ENCODE measurements around the gene BCORL1.

Gene BCORL1

DNA sequence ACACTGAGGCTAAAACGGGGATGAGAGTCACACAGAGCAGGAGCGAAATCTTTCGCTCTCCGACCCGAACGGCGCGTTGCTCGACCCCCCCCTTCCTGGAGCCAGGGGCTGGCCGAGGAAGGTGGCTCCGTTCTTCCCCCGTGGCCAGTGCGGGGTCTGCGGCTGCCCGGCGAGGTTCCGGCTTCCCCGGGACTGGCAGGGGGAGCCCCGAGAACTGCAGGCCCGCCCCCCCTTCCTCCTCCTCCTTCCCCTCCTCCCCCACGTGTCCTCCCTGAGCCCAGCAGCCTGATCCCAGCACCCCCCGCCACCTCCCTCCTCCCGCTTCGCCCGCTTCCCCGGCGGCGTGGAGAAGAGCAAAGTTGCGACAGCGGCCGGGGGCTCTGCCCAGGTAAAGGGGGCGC lies 2.4 kb upstream of the BCORL1 start:
- no peaks in the 10 kb centered on the region for H3K36me3 ChIP-seq
- peak in 1 of 2 donors; percentile 71 for DNase-seq
- H3K4me1 ChIP-seq = peaks cover 0 to 7% (median 3%) of the 10 kb centered on the region in 4 donors
- no peak for TF ChIP-seq CTCF (IDR thresholded peaks at IDR 0.05)
- H3K27me3 ChIP-seq = no peaks in the 10 kb centered on the region
- H3K27ac ChIP-seq = peak overlapping the region; percentile 82 to 90
- no peak overlapping the region for H3K4me3 ChIP-seq
- no peaks in the 10 kb centered on the region for H3K9me3 ChIP-seq
- intact Hi-C loops (cut with DNase I; ENCODE audit: low total_unique reads) = no loop called here

DNA sequence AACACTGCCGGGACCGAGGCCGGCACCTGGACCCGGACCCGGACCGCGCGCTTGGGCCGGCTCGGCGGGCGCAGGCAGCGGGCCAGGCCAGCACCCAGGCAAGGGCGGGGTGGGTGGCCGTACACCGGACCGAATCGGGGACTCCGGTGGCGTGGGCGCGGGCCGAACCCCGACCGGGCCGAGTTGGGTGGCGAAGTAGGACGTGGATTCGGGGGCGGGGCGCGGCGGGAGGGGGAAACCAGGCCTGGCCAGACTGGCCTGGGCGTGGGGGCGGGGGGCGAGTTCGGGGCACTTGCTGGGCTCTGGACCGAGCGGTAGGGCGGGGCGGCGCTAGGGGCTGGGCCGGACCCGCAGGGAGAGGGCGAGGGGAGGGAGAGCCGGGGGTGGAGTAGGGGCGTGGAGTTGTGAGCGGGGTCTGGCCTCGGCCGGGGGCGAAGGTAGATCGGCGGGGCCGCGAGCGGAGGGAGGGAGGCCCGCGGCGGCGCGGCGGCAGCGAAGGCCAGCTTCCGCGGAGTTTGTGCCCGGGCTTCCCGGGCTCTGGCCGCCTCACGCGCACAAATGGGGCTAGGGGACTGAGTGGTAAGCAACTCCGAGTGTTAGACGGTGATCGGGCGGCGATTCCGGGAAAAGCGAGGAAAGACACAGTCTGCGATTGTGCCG lies 1.8 kb upstream of the BCORL1 start:
- no peak overlapping the region for H3K4me3 ChIP-seq
- H3K27ac ChIP-seq = peak overlapping the region; percentile 82 to 90
- H3K36me3 ChIP-seq = no peaks in the 10 kb centered on the region
- TF ChIP-seq CTCF (IDR thresholded peaks at IDR 0.05) = no peak
- no peaks in the 10 kb centered on the region for H3K27me3 ChIP-seq
- intact Hi-C loops (cut with DNase I; ENCODE audit: low total_unique reads) = no loop called here
- peaks cover 0 to 7% (median 3%) of the 10 kb centered on the region in 4 donors for H3K4me1 ChIP-seq
- peak; percentile 51 to 82 for DNase-seq
- no peaks in the 10 kb centered on the region for H3K9me3 ChIP-seq

DNA sequence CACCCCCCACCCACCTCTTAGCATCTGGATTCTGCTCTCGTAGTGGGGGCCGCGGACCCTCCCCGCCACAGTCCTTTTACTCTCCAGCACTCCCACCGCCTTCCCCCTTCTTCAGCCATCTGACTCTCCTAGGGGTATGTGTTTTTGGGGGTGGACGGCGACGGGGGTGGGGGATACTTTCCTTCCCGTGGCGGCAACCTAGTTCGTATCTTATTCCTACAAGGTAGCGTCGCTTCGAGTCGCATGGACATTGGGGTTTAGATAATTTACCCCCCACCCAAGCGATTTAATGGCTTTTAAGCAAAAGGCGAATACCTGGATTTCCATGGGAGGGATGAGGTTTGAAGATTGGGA lies 1.3 kb upstream of the BCORL1 start:
- Histone ChIP-seq H3K4me3 (no peak overlapping the region), H3K9me3 (no peaks in the 10 kb centered on the region), H3K4me1 (peaks cover 0 to 7% (median 3%) of the 10 kb centered on the region in 4 donors), H3K27me3 (no peaks in the 10 kb centered on the region), H3K36me3 (no peaks in the 10 kb centered on the region), H3K27ac (peak overlapping the region; percentile 82 to 90)
- intact Hi-C loops (cut with DNase I; ENCODE audit: low total_unique reads) = no loop called here
- DNase-seq = no peak
- TF ChIP-seq CTCF (IDR thresholded peaks at IDR 0.05) = no peak

DNA sequence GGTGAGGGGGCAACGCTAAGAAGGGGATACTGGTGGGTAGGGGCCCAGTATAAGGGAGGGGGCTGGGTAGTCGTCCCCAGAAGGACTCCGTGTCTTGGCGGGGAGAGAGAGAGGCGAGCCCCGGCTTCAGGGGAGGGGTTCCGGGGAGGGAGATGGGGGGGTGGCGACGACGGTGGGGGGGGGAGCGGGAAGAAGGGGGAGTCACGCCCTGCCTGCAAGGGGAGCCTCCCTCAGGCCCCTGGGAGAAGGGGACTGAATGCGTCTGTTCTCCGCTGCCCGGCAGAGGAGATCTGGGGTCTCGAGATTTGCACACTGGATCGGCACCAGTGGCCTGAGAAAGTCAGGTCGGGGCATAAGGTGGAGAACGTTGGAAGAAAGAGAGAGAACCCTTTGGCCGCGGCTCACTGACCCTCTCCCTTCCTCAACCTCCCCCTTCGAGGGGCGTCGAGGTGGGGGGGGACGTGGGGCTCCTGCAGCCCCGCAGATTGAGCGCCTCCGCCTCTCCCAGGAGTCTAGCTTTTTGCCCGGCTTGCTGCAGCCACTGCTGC lies 609 bp upstream of the BCORL1 start:
- intact Hi-C loops (cut with DNase I; ENCODE audit: low total_unique reads) = loop anchor here (2.0 kb wide), 1 partner anchor 49 kb away; no protein-coding TSS in a partner anchor
- peak overlapping the region; percentile 82 to 90 for H3K27ac ChIP-seq
- no peaks in the 10 kb centered on the region for H3K9me3 ChIP-seq
- peaks cover 0 to 7% (median 3%) of the 10 kb centered on the region in 4 donors for H3K4me1 ChIP-seq
- no peaks in the 10 kb centered on the region for H3K36me3 ChIP-seq
- no peak for TF ChIP-seq CTCF (IDR thresholded peaks at IDR 0.05)
- H3K4me3 ChIP-seq = no peak overlapping the region
- H3K27me3 ChIP-seq = no peaks in the 10 kb centered on the region
- peak in 1 of 2 donors; percentile 61 for DNase-seq

GRCh38 chrX:129983575-129984110 lies 1.2 kb downstream of the BCORL1 start:
- no peak overlapping the region for H3K4me3 ChIP-seq
- H3K36me3 ChIP-seq = no peaks in the 10 kb centered on the region
- no peak for TF ChIP-seq CTCF (IDR thresholded peaks at IDR 0.05)
- intact Hi-C loops (cut with DNase I; ENCODE audit: low total_unique reads) = loop anchor here (2.0 kb wide), 1 partner anchor 51 kb away; no protein-coding TSS in a partner anchor
- H3K4me1 ChIP-seq = peaks cover 0 to 8% (median 3%) of the 10 kb centered on the region in 4 donors
- no peaks in the 10 kb centered on the region for H3K9me3 ChIP-seq
- H3K27ac ChIP-seq = no peak overlapping the region
- no peaks in the 10 kb centered on the region for H3K27me3 ChIP-seq
- peak; percentile 20 to 62 for DNase-seq
